H1 (cell line): ENCODE results near the gene METTL21C. TPM values are rescaled to one million over a fixed set of nuclear protein-coding genes. Genes with fewer than 3 reads are reported as not detected.

ENCODE experiments used
- CTCF ChIA-PET: fragments of 300-600 bp; sonication (Branson Sonifier 250); formaldehyde crosslinking; loops from one replicate; lab custom pipeline; 2021; ENCODE audit not compliant: partially characterized antibody; lab: Charles Lee
- POLR2A ChIA-PET: fragments of 300-600 bp; sonication (Branson Sonifier 250); formaldehyde crosslinking; loops from one replicate; lab custom pipeline; 2021; ENCODE audit warnings: inconsistent platforms; ENCODE audit not compliant: partially characterized antibody; lab: Charles Lee
- DNase-seq, 2 experiments: peaks; one replicate each; pipeline versions ENCODE4 v3.0.0 to v3.0.0-alpha.2; 2010 to 2022; ENCODE audit warnings: low spot score in 2 of 2, low read depth in 1 of 2, mixed read lengths in 1 of 2
- FAIRE-seq: peaks from 2 replicates; lab custom pipeline; 2011; peaks lifted over from hg19 to GRCh38; lab: Jason Lieb, UNC
- H2AFZ ChIP-seq: 2 replicates; pipeline ENCODE4 v1.8.1; 2012; ENCODE audit warnings: low read length, inconsistent platforms
- H2AK5ac ChIP-seq: 2 replicates; pipeline ENCODE4 v1.6.1; 2013; ENCODE audit warnings: low read depth, low read length
- H2BK120ac ChIP-seq: replicated peaks from 2 replicates; pipeline ENCODE3; 2013; ENCODE audit warnings: low read depth, low read length, inconsistent platforms
- H2BK12ac ChIP-seq: 2 replicates; pipeline ENCODE4 v1.6.1; 2013; ENCODE audit warnings: low read depth, low read length
- H2BK15ac ChIP-seq: 2 replicates; pipeline ENCODE4 v1.6.1; 2013; ENCODE audit warnings: low read length
- H2BK20ac ChIP-seq: 2 replicates; pipeline ENCODE4 v1.6.1; 2013; ENCODE audit warnings: low read length
- H2BK5ac ChIP-seq: 2 replicates; pipeline ENCODE4 v1.6.1; 2013; ENCODE audit warnings: low read depth, low read length
- H3K14ac ChIP-seq: 2 replicates; pipeline ENCODE4 v1.6.1; 2013; ENCODE audit warnings: inconsistent platforms; ENCODE audit not compliant: insufficient read length
- H3K18ac ChIP-seq: 2 replicates; pipeline ENCODE4 v1.6.1; 2013; ENCODE audit warnings: low read length; ENCODE audit errors: extremely low read depth
- H3K23ac ChIP-seq: 2 replicates; pipeline ENCODE4 v1.6.1; 2013; ENCODE audit warnings: inconsistent platforms; ENCODE audit not compliant: insufficient read length
- H3K23me2 ChIP-seq: 2 replicates; pipeline ENCODE4 v1.6.1; 2013; ENCODE audit warnings: low read depth, low read length
- H3K27ac ChIP-seq: 2 replicates; pipeline ENCODE4 v1.6.1; 2011; ENCODE audit warnings: low read depth, low read length, inconsistent platforms
- H3K27me3 ChIP-seq, 4 experiments: replicated peaks in 1 of 4; 1 replicate in 1 of 4; 2 replicates in 3 of 4; pipeline versions ENCODE4 v1.6.1 to v1.8.1; 2011 to 2013; ENCODE audit warnings: low read length in 3 of 4, mild to moderate bottlenecking in 3 of 4, inconsistent platforms in 2 of 4, mixed read lengths in 2 of 4, moderate library complexity in 1 of 4; ENCODE audit not compliant: control insufficient read depth in 3 of 4, insufficient read depth in 3 of 4; ENCODE audit errors: extremely low read depth in 1 of 4
- H3K36me3 ChIP-seq, 4 experiments: 2 replicates each; pipeline versions ENCODE4 v1.6.1 to v1.8.1; 2011 to 2013; ENCODE audit warnings: mild to moderate bottlenecking in 4 of 4, low read length in 3 of 4, moderate library complexity in 2 of 4, control low read depth in 1 of 4, inconsistent platforms in 1 of 4; ENCODE audit not compliant: insufficient read depth in 4 of 4, control insufficient read depth in 2 of 4
- H3K4ac ChIP-seq: replicated peaks from 2 replicates; pipeline ENCODE3; 2013; ENCODE audit warnings: low read length, low read depth, mixed read lengths, inconsistent platforms; ENCODE audit not compliant: insufficient read length
- H3K4me1 ChIP-seq, 4 experiments: replicated peaks in 1 of 4; 1 replicate in 1 of 4; 2 replicates in 3 of 4; pipeline versions ENCODE4 v1.6.1 to v1.8.1; 2011 to 2013; ENCODE audit warnings: low read length in 3 of 4, inconsistent platforms in 2 of 4, mixed read lengths in 1 of 4; ENCODE audit not compliant: insufficient read depth in 4 of 4, control insufficient read depth in 3 of 4
- H3K4me2 ChIP-seq, 2 experiments: 2 replicates each; pipeline versions ENCODE4 v1.6.1 to v1.8.1; 2011 to 2013; ENCODE audit warnings: low read depth in 2 of 2, low read length in 2 of 2, control low read depth in 1 of 2, inconsistent platforms in 1 of 2, mild to moderate bottlenecking in 1 of 2; ENCODE audit not compliant: insufficient read depth in 1 of 2
- H3K4me3 ChIP-seq, 4 experiments: fragments of 200-600, 300-600 bp in 1 of 4; sonication (generic), shearing (Covaris generic), sonication (Bioruptor Twin) in 1 of 4; 2 replicates each; pipeline versions ENCODE4 v1.5.1 to v1.8.1; 2011 to 2016; ENCODE audit warnings: low read length in 4 of 4, low read depth in 3 of 4, control low read depth in 2 of 4, inconsistent platforms in 2 of 4, mild to moderate bottlenecking in 2 of 4, mixed read lengths in 1 of 4, moderate library complexity in 1 of 4; ENCODE audit not compliant: insufficient read depth in 2 of 4; ENCODE audit errors: extremely low read depth in 1 of 4
- H3K56ac ChIP-seq: replicated peaks from 2 replicates; pipeline ENCODE3; 2013; ENCODE audit warnings: low read depth, mild to moderate bottlenecking, mixed read lengths, low read length, inconsistent platforms; ENCODE audit not compliant: insufficient read length
- H3K79me1 ChIP-seq: 2 replicates; pipeline ENCODE4 v1.6.1; 2013; ENCODE audit warnings: low read depth, low read length, control low read depth
- H3K79me2 ChIP-seq, 2 experiments: 2 replicates each; pipeline versions ENCODE4 v1.6.1 to v1.8.1; 2012 to 2013; ENCODE audit warnings: low read length in 2 of 2, mild to moderate bottlenecking in 2 of 2, inconsistent platforms in 1 of 2; ENCODE audit not compliant: insufficient read depth in 2 of 2, control insufficient read depth in 1 of 2
- H3K9ac ChIP-seq, 4 experiments: replicated peaks in 1 of 4; 1 replicate in 1 of 4; 2 replicates in 3 of 4; pipeline versions ENCODE4 v1.6.1 to v1.8.1; 2011 to 2013; ENCODE audit warnings: low read depth in 3 of 4, low read length in 3 of 4, control low read depth in 2 of 4, mild to moderate bottlenecking in 2 of 4, moderate library complexity in 2 of 4, inconsistent platforms in 1 of 4; ENCODE audit errors: extremely low read depth in 1 of 4
- H3K9me3 ChIP-seq, 2 experiments: 2 replicates each; pipeline versions ENCODE4 v1.6.1 to v1.8.1; 2012 to 2013; ENCODE audit warnings: mild to moderate bottlenecking in 2 of 2, moderate library complexity in 2 of 2, control low read depth in 1 of 2, inconsistent platforms in 1 of 2, low read depth in 1 of 2, low read length in 1 of 2, mixed read lengths in 1 of 2; ENCODE audit not compliant: insufficient read depth in 2 of 2
- H4K20me1 ChIP-seq, 2 experiments: replicated peaks in 1 of 2; 2 replicates each; pipeline versions ENCODE3 to v1.8.1; 2011 to 2013; ENCODE audit warnings: inconsistent platforms in 2 of 2, low read length in 2 of 2, mild to moderate bottlenecking in 1 of 2; ENCODE audit not compliant: insufficient read depth in 2 of 2, control insufficient read depth in 1 of 2
- H4K5ac ChIP-seq: 2 replicates; pipeline ENCODE4 v1.6.1; 2013; ENCODE audit warnings: low read length, low read depth, mixed read lengths, inconsistent platforms; ENCODE audit not compliant: insufficient read length
- H4K8ac ChIP-seq: 2 replicates; pipeline ENCODE4 v1.8.0; 2013; ENCODE audit warnings: mild to moderate bottlenecking, moderate library complexity, low read length, inconsistent platforms; ENCODE audit not compliant: insufficient read depth; ENCODE audit errors: extremely low read depth
- H4K91ac ChIP-seq: replicated peaks from 2 replicates; pipeline ENCODE3; 2013; ENCODE audit warnings: low read length, mixed read lengths, inconsistent platforms; ENCODE audit not compliant: insufficient read length
- GABPA ChIP-seq: IDR thresholded peaks from 2 replicates; pipeline ENCODE4 v1.6.1; 2011; ENCODE audit warnings: mild to moderate bottlenecking, low read length, moderate library complexity, borderline replicate concordance; ENCODE audit not compliant: insufficient read depth
- KDM4A ChIP-seq: IDR thresholded peaks from one replicate; pipeline ENCODE4 v1.7.1; 2012; ENCODE audit warnings: low read depth, mild to moderate bottlenecking, moderate library complexity, low read length, inconsistent platforms; ENCODE audit not compliant: severe bottlenecking
- NANOG ChIP-seq: IDR thresholded peaks from 2 replicates; pipeline ENCODE4 v1.6.1; 2011; ENCODE audit warnings: low read length, low read depth, mild to moderate bottlenecking, inconsistent platforms; ENCODE audit not compliant: insufficient read depth, poor library complexity, severe bottlenecking
- SP2 ChIP-seq: IDR thresholded peaks from 2 replicates; pipeline ENCODE4 v1.6.1; 2012; ENCODE audit warnings: mild to moderate bottlenecking, low read length, inconsistent platforms
- WGBS, 2 experiments: shearing (Covaris generic) in 1 of 2; methylation state at CpG; one replicate each; pipeline versions ENCODE4 v1.1.6 to v1.1.7; 2013 to 2015; ENCODE audit warnings: low lambda C conversion rate in 2 of 2, mixed read lengths in 2 of 2, inconsistent platforms in 1 of 2, low coverage in 1 of 2, missing lambda C conversion rate in 1 of 2; ENCODE audit not compliant: insufficient replicate concordance in 2 of 2, insufficient coverage in 1 of 2, insufficient read length in 1 of 2; ENCODE audit errors: extremely low coverage in 1 of 2, missing lambda C conversion rate in 1 of 2; 5-methylcytosine and 5-hydroxymethylcytosine counted together
- long read RNA-seq, 2 experiments: library from RNA in 1 of 2; library from capped mRNA in 1 of 2; stranded (forward); transcript quantifications; one replicate each; pipeline ENCODE4 v2.0.0, GENCODE V29; 2021; ENCODE audit warnings: inconsistent platforms in 1 of 2
- polyA minus RNA-seq, 3 experiments: library from RNA; depleted of rRNA, polyadenylated mRNA; stranded (reverse); fragments of >200 nt; gene quantifications; 1 replicate in 2 of 3; 2 replicates in 1 of 3; pipeline ENCODE4 v1.2.3, GENCODE V29; 2011
- polyA plus RNA-seq, 7 experiments: library from polyadenylated mRNA; depleted of rRNA in 3 of 7; stranded (reverse) in 5 of 7; unstranded in 2 of 7; fragments of >200 nt in 5 of 7; fragments of 200-250 nt in 2 of 7; gene quantifications; 1 replicate in 5 of 7; 2 replicates in 1 of 7; 4 replicates in 1 of 7; pipeline versions ENCODE4 v1.2.1 to v1.2.3, GENCODE V29; 2011 to 2013; ENCODE audit warnings: missing spikeins in 2 of 7, mixed read lengths in 2 of 7
- total RNA-seq: library from RNA; stranded (reverse); fragmentation: NEBNext Ultra II Directional; extraction: Animal tissue kit (Norgen Biotek cat#: 25700); gene quantifications from 2 replicates; pipeline ENCODE4 v1.2.1, GENCODE V29; 2021

The METTL21C gene
- not detected in 2 replicates for total RNA-seq
- polyA plus RNA-seq (2011; rRNA removed): not detected in 2 replicates
- not detected for polyA plus RNA-seq (2011; cell fraction: cytosol; rRNA removed)
- polyA plus RNA-seq (2011; cell fraction: nucleus; rRNA removed): not detected
- polyA plus RNA-seq (2012, experiment 1 of 2): not detected in 4 replicates
- not detected for polyA plus RNA-seq (2012, experiment 2 of 2)
- not detected for polyA plus RNA-seq (2013, experiment 1 of 2)
- polyA plus RNA-seq (2013, experiment 2 of 2): 0.09 TPM
- not detected in 2 replicates for polyA minus RNA-seq (2011; rRNA and poly(A)+ RNA removed)
- polyA minus RNA-seq (2011; cell fraction: cytosol; rRNA and poly(A)+ RNA removed): not detected
- polyA minus RNA-seq (2011; cell fraction: nucleus; rRNA and poly(A)+ RNA removed): not detected
- long read RNA-seq, experiment 1: 0 reads
- long read RNA-seq, experiment 2: 0 reads

DNA sequence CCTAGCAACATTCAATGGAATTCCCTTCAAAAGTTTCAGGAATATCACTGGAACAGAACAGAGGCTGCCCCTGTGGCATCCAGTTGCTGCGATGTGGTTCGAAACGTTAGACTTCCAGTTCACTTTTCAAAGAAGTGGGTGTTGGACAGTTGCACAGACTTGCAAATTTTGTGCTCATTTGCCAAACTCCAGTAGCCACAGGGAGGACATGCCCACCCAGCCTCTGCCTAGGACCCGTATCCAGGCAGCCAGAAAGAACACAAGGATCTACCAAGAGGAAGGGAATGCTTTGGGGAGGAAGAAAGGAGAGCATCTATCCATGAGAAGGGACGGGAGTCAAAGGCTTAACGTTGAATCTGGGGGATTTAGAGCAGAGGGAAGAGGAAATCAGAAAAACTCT, at the start of gene METTL21C:
METTL21C (minus strand) TSS at position 108 of the 400 bp plus-strand sequence. CDS start 546 bp downstream, outside the sequence.
- no peak within 1 kb of the TSS for H3K4ac ChIP-seq
- no peak within 1 kb of the TSS for H3K9ac ChIP-seq
- peaks cover 0 to 5% of the 10 kb centered on the region in 2 experiments; a peak in 1 of 4 replicates for H3K9me3 ChIP-seq
- ChIA-PET CTCF (interaction anchor here (1.4 kb wide), 1 partner anchor 25 kb away, joined by 3 read pairs; no protein-coding TSS in a partner anchor), POLR2A (no interaction called here)
- DNase-seq (no peak), FAIRE-seq (no peak)
- no peak within 1 kb of the TSS for H4K5ac ChIP-seq
- H3K56ac ChIP-seq: no peak within 1 kb of the TSS
- no peak within 1 kb of the TSS for H3K18ac ChIP-seq
- H4K20me1 ChIP-seq: no peaks in the 10 kb centered on the region
- no peak within 1 kb of the TSS for H2AFZ ChIP-seq
- no peak within 1 kb of the TSS for H2BK120ac ChIP-seq
- no peak within 1 kb of the TSS for H3K14ac ChIP-seq
- no peak within 1 kb of the TSS for H4K8ac ChIP-seq
- peaks cover 0 to 8% (median 4%) of the 10 kb centered on the region in 4 experiments; a peak in 5 of 7 replicates for H3K4me1 ChIP-seq
- H3K79me2 ChIP-seq: no peaks in the 10 kb centered on the region
- no peak within 1 kb of the TSS for H2BK15ac ChIP-seq
- no peak within 1 kb of the TSS for H2AK5ac ChIP-seq
- no peak within 1 kb of the TSS for H2BK20ac ChIP-seq
- TF ChIP-seq SP2 (no peak), GABPA (no peak), KDM4A (no peak), NANOG (no peak)
- TF ChIP-seq, all 59 proteins: peak for 0
- H3K27me3 ChIP-seq: no peaks in the 10 kb centered on the region
- no peaks in the 10 kb centered on the region; the same call in 1 of the 2 replicates for H3K23me2 ChIP-seq
- H3K79me1 ChIP-seq: no peaks in the 10 kb centered on the region
- H2BK5ac ChIP-seq: no peak within 1 kb of the TSS
- H4K91ac ChIP-seq: no peak within 1 kb of the TSS
- H2BK12ac ChIP-seq: no peak within 1 kb of the TSS
- no peak within 1 kb of the TSS for H3K4me3 ChIP-seq
- H3K36me3 ChIP-seq: no peaks in the 10 kb centered on the region
- H3K23ac ChIP-seq: no peak within 1 kb of the TSS
- WGBS, 2 experiments: 92% methylated on average over 6 of the region's 6 CpGs; no CpG with 5 or more reads in 1 of the 2 experiments
- no peak within 1 kb of the TSS for H3K4me2 ChIP-seq
- H3K27ac ChIP-seq: no peak within 1 kb of the TSS
